ENCODE data around the gene ALK. TPM values are rescaled to one million over a fixed set of nuclear protein-coding genes. Genes with fewer than 3 reads are reported as not detected.

Gene ALK
- total RNA-seq, 2 donors from 2014 or later, result 0.13 to 0.46 TPM

GRCh38 chr2:29691391-29691950 is 229.9 kb downstream of the ALK start:
- no peaks in the 10 kb centered on the region for H3K4me1 Mint-ChIP-seq
- H3K27me3 ChIP-seq (ENCODE audit: control insufficient read depth, insufficient read depth, low read length, poor library complexity, severe bottlenecking), result no peaks in the 10 kb centered on the region
- DNase-seq, result no peak
- H3K27me3 Mint-ChIP-seq (ENCODE audit: insufficient read depth), result peaks cover 2% of the 10 kb centered on the region
- H3K4me3 Mint-ChIP-seq, result no peak overlapping the region
- H3K36me3 ChIP-seq (ENCODE audit: control insufficient read depth, insufficient read depth, low read length), result no peaks in the 10 kb centered on the region
- no peaks in the 10 kb centered on the region for H3K4me1 ChIP-seq (ENCODE audit: control insufficient read depth, insufficient read depth, low read length)
- H3K9me3 Mint-ChIP-seq, result peaks cover 14% of the 10 kb centered on the region
- H3K27ac Mint-ChIP-seq, result no peak overlapping the region
- H3K4me3 ChIP-seq (ENCODE audit: low read length), result no peak overlapping the region
- no peak overlapping the region for H3K27ac ChIP-seq (ENCODE audit: low read depth, low read length)
- peaks cover 15% of the 10 kb centered on the region for H3K9me3 ChIP-seq (ENCODE audit: control insufficient read depth, low read length)
- no peak overlapping the region for H3K9ac ChIP-seq (ENCODE audit: extremely low read depth, low read length, poor library complexity, severe bottlenecking)
- 96 to 100% methylated on average over 2 of the region's 2 CpGs for WGBS, 2 experiments (ENCODE audit: insufficient coverage in 1 of 2, insufficient read length in 1 of 2)
- no peaks in the 10 kb centered on the region for H3K36me3 Mint-ChIP-seq (ENCODE audit: low read depth)
- TF ChIP-seq CTCF (conservative IDR thresholded peaks at IDR 0.05), result no peak

GRCh38 chr2:29689666-29690065 is 231.7 kb downstream of the ALK start:
- no peak for DNase-seq
- H3K4me1 ChIP-seq (ENCODE audit: control insufficient read depth, insufficient read depth, low read length), result no peaks in the 10 kb centered on the region
- no peak overlapping the region for H3K4me3 Mint-ChIP-seq
- no peak overlapping the region for H3K9ac ChIP-seq (ENCODE audit: extremely low read depth, low read length, poor library complexity, severe bottlenecking)
- peaks cover 14% of the 10 kb centered on the region for H3K9me3 Mint-ChIP-seq
- H3K27ac ChIP-seq (ENCODE audit: low read depth, low read length), result no peak overlapping the region
- no peak overlapping the region for H3K27ac Mint-ChIP-seq
- H3K36me3 Mint-ChIP-seq (ENCODE audit: low read depth), result no peaks in the 10 kb centered on the region
- H3K9me3 ChIP-seq (ENCODE audit: control insufficient read depth, low read length), result peaks cover 15% of the 10 kb centered on the region
- no peaks in the 10 kb centered on the region for H3K36me3 ChIP-seq (ENCODE audit: control insufficient read depth, insufficient read depth, low read length)
- H3K4me1 Mint-ChIP-seq, result no peaks in the 10 kb centered on the region
- H3K27me3 ChIP-seq (ENCODE audit: control insufficient read depth, insufficient read depth, low read length, poor library complexity, severe bottlenecking), result no peaks in the 10 kb centered on the region
- peaks cover 2% of the 10 kb centered on the region for H3K27me3 Mint-ChIP-seq (ENCODE audit: insufficient read depth)
- no peak overlapping the region for H3K4me3 ChIP-seq (ENCODE audit: low read length)
- TF ChIP-seq CTCF (conservative IDR thresholded peaks at IDR 0.05), result no peak
- 95 to 97% methylated on average over 4 to 5 of the region's 5 CpGs for WGBS, 2 experiments (ENCODE audit: insufficient coverage in 1 of 2, insufficient read length in 1 of 2)

GRCh38 chr2:29688429-29688828 is 233.0 kb downstream of the ALK start:
- H3K36me3 Mint-ChIP-seq (ENCODE audit: low read depth), result no peaks in the 10 kb centered on the region
- H3K9me3 Mint-ChIP-seq, result peaks cover 14% of the 10 kb centered on the region
- Histone ChIP-seq H3K36me3 (ENCODE audit: control insufficient read depth, insufficient read depth, low read length) (no peaks in the 10 kb centered on the region), H3K4me3 (ENCODE audit: low read length) (no peak overlapping the region), H3K27ac (ENCODE audit: low read depth, low read length) (no peak overlapping the region), H3K27me3 (ENCODE audit: control insufficient read depth, insufficient read depth, low read length, poor library complexity, severe bottlenecking) (no peaks in the 10 kb centered on the region), H3K9me3 (ENCODE audit: control insufficient read depth, low read length) (peaks cover 15% of the 10 kb centered on the region), H3K4me1 (ENCODE audit: control insufficient read depth, insufficient read depth, low read length) (no peaks in the 10 kb centered on the region), H3K9ac (ENCODE audit: extremely low read depth, low read length, poor library complexity, severe bottlenecking) (no peak overlapping the region)
- no peak for DNase-seq
- peaks cover 2% of the 10 kb centered on the region for H3K27me3 Mint-ChIP-seq (ENCODE audit: insufficient read depth)
- TF ChIP-seq CTCF (conservative IDR thresholded peaks at IDR 0.05), result no peak
- no peaks in the 10 kb centered on the region for H3K4me1 Mint-ChIP-seq
- 95% methylated on average over 1 of the region's 2 CpGs; no CpG with 5 or more reads in 1 of the 2 experiments for WGBS, 2 experiments (ENCODE audit: insufficient coverage in 1 of 2, insufficient read length in 1 of 2)
- no peak overlapping the region for H3K4me3 Mint-ChIP-seq
- H3K27ac Mint-ChIP-seq, result no peak overlapping the region
